ENCODE results near the gene DISP3.

Gene DISP3

DNA sequence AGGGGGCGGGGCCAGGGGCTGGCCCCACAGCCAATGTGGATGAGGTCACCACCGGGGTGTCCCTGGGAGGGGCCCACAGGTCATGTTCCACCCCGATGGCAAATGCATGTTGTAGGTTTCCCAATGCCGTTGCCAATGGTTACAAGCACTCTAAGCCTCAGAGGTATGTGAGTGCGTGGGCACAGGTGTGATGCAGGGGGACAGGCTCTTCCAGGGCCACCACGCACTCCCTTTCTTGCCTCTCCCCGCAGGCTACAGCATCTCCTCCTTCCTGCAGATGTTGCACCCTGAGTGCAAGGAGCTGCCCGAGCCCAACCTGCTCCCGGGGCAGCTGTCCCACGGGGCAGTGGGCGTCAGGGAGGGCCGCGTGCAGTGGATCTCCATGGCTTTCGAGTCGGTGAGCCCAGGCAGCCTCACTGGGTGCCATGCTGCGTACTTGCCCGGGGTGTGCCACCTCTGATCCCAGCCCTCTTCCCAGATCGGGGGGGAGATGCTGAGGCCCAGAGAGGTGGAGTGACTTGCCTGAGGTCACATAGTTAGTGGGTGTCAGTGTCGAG is 52.4 kb downstream of the DISP3 start:
- no peak for DNase-seq

- no peak for DNase-seq
Measured at GRCh38 chr1:11531943-11532342, 53.0 kb downstream of the DISP3 start.

DNA sequence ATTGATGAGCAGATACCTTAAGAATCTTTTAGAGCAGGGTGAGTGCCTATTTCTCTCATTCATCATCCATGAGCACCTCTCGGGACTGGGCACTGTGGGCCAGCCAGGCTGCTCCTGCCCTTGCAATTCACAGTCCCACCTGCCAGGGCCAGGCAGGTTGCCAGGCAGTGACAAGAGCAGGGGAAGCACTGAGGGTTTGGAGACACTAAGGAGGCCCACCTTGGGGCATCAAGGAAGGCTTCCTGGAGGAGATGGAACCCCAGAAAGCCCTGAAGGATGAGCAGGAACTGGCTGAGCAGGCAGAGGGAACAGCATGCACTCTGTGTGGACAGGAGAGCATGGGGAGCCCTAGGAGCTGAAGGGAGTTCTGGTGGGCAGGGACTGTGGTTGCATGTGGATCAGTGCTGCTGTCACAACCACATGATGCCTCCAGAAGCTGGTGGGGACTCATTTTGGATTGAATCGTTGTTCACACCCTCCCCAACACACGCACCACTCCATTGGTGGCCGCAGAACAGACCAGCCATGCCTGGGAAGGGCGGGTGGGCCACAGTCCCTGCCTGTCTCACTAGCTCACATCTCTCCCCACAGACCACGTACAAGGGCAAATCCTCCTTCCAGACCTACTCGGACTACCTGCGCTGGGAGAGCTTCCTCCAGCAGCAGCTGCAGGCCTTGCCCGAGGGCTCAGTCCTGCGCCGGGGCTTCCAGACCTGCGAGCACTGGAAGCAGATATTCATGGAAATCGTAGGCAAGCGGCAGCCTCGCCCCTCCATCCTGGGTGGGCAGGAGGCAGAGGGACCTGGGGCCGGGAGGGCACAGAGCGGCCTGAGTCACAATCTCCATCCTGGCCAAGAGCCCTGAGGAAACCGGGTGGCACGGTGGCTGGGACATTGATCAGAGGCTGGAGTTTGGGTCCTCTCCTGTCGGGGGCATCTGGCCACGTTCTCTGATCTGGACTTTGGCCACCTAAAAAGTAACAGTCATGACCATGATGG is 55.1 kb downstream of the DISP3 start:
- DNase-seq, result no peak

GRCh38 chr1:11534846-11535245 is 55.9 kb downstream of the DISP3 start:
- no peak for DNase-seq

- DNase-seq, result no peak
Measured at GRCh38 chr1:11535316-11535715, 56.4 kb downstream of the DISP3 start.

DNA sequence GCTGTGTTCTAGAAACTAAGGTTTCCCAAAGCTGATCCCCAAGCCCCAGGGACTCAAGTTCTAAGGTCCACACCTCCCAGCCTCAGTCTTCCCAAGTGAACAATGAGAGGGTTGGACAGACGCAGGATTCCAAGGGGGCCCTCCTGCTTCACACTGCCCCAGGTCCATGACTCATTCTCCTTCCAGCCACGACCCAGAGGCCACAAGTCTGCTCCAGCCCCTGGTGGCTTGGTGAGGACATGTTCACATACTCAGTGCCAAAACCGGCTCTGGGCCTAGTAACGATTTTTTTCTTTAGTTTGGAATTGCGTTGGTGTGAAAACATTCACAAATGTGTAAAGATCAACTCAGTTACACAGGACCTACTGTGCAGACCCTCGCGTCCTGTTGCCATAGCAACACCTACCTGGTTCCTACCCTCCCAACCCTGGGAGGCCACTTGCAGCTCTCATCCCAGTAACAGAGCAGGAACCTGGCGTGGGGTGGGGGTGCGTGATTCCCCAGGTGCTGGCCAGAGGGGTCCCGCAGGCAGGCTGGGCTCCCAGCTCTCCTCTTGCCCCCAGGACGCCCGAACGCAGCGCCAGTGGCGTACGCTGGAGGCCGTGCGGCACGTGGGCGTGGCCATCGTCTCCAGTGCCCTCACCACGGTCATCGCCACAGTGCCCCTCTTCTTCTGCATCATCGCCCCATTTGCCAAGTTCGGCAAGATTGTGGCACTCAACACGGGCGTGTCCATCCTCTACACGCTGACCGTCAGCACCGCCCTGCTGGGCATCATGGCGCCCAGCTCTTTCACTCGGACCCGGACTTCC is 57.0 kb downstream of the DISP3 start:
- DNase-seq, result no peak

- no peak for DNase-seq
Measured at GRCh38 chr1:11536573-11537379, 57.8 kb downstream of the DISP3 start.

- no peak for DNase-seq
Measured at GRCh38 chr1:11537380-11537764, 58.4 kb downstream of the DISP3 start.

- no peak for DNase-seq
Measured at GRCh38 chr1:11537854-11538591, 59.1 kb downstream of the DISP3 start.

DNA sequence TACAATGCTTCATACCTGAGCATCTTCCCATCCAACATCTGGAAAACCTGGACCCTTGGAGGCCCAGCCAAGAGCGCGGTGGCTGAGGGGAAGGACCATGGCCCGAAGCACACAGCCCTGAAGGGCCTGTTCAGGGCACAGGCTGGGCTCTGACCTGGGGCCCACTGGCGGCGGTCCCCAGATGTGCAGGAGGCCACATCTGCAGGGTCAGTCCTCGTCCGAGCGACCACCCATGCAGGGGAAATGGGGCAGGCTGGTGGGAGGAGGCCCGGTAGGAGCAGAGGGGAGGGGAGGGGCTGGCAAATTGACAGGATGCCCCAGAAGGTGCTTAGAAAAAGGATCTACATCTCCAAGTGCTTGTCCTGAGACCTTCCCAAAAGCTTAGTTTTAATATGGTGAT is 59.9 kb downstream of the DISP3 start:
- DNase-seq, result no peak

GRCh38 chr1:11539850-11540772 is 61.2 kb downstream of the DISP3 start:
- DNase-seq, result no peak

DNA sequence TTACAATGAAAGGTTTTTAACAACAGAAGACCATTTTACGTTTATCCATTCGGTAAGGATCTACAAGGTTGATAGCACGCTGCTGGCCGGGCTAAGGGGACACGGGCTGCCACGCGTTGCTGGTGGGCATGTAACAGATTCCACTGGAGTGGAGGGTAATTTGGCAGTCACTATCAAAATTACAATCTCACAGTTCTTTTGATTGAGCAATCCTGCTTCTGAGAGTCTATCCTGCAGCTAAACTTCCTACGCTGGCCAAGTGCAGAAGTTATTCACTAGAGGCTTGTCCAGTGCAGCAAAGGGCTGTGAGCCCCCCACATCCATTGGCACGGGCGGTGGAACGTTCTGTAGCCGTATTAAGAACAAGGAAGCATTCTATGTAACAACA is 61.8 kb downstream of the DISP3 start:
- DNase-seq, result no peak

GRCh38 chr1:11541236-11541635 is 62.3 kb downstream of the DISP3 start:
- DNase-seq, result no peak

GRCh38 chr1:11541956-11542355 is 63.0 kb downstream of the DISP3 start:
- no peak for DNase-seq

- DNase-seq, result no peak
Measured at GRCh38 chr1:11543392-11543791, 64.4 kb downstream of the DISP3 start.

DNA sequence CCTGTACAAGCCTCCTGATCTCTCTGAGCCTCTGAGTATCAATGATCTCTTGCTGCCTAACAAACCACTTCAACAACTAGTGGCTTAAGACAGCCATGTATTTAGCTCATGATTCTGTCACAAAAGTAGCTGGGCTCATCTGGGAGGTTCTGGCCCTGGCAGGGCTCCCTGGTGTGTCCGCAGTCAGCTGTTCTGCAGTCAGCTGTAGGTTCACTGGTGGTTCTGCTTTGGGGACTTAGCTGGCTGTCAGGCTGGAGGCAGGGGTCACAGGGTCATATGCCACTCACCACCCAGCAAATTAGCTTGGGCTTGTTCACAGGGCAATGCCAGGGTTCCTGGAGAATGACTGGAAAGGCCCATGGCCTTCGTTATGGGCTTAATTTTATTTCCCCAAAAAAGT is 64.8 kb downstream of the DISP3 start:
- no peak for DNase-seq

- no peak for DNase-seq
Measured at GRCh38 chr1:11546456-11546855, 67.5 kb downstream of the DISP3 start.

GRCh38 chr1:11550664-11551283 is 71.8 kb downstream of the DISP3 start:
- peak; percentile 87 for DNase-seq

- DNase-seq, result no peak
Measured at GRCh38 chr1:11558276-11558675, 79.3 kb downstream of the DISP3 start.

GRCh38 chr1:11558871-11559590 is 80.1 kb downstream of the DISP3 start:
- no peak for DNase-seq

All from femur (tissue), 1 donor.